HUES64 (cell line): ENCODE measurements around the gene COG6.

Source experiments
- H3K27ac ChIP-seq: 2 replicates; pipeline ENCODE4 v1.7.0; 2013; ENCODE audit warnings: low read depth, low read length, inconsistent platforms
- H3K27me3 ChIP-seq: 2 replicates; pipeline ENCODE4 v1.6.1; 2013; ENCODE audit warnings: mild to moderate bottlenecking, low read length; ENCODE audit not compliant: insufficient read depth
- H3K36me3 ChIP-seq: 2 replicates; pipeline ENCODE4 v1.6.1; 2013; ENCODE audit warnings: mild to moderate bottlenecking, low read length; ENCODE audit not compliant: insufficient read depth
- H3K4me1 ChIP-seq: 2 replicates; pipeline ENCODE4 v1.6.1; 2013; ENCODE audit warnings: mild to moderate bottlenecking, low read length, moderate library complexity; ENCODE audit not compliant: insufficient read depth
- H3K4me3 ChIP-seq: 2 replicates; pipeline ENCODE4 v1.5.1; 2013; ENCODE audit warnings: mild to moderate bottlenecking, low read length, moderate library complexity
- H3K9ac ChIP-seq: 2 replicates; pipeline ENCODE4 v1.6.1; 2013; ENCODE audit warnings: mild to moderate bottlenecking, low read depth, low read length
- H3K9me3 ChIP-seq: 2 replicates; pipeline ENCODE4 v1.6.1; 2013; ENCODE audit warnings: low read depth, low read length; ENCODE audit not compliant: insufficient read depth
- WGBS: fragments of 150-250, 120-280 bp; methylation state at CpG from one replicate; pipeline ENCODE4 v1.1.7; 2013; ENCODE audit warnings: missing lambda C conversion rate; 5-methylcytosine and 5-hydroxymethylcytosine counted together

COG6 gene

DNA sequence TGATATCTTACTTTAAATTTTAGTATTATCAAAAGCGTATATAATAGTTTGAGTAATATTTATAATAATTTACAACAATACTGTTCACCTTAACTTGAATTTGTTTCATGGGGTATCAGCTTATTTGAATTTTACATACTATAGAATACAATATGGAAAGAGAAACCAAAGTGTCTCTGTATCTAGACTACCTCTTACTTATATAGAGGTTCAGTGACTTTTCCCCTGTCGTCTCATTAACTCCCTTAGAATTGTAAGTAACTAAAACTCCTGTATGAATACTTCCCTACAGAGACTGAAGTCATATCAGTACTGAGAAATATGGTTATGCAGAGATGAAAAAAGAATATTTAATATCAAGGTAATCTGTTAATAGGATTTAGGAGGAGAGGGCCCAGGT, 26.8 kb downstream of the COG6 start:
- H3K4me3 ChIP-seq = no peak overlapping the region
- no peak overlapping the region for H3K27ac ChIP-seq
- WGBS = no CpG with 5 or more reads among the region's 2 CpGs
- H3K36me3 ChIP-seq = peaks cover 48% of the 10 kb centered on the region
- H3K4me1 ChIP-seq = no peaks in the 10 kb centered on the region
- no peaks in the 10 kb centered on the region for H3K27me3 ChIP-seq
- peaks cover 6% of the 10 kb centered on the region for H3K9me3 ChIP-seq
- no peak overlapping the region for H3K9ac ChIP-seq

- peaks cover 48% of the 10 kb centered on the region for H3K36me3 ChIP-seq
- no peaks in the 10 kb centered on the region for H3K27me3 ChIP-seq
- peaks cover 6% of the 10 kb centered on the region for H3K9me3 ChIP-seq
- no peaks in the 10 kb centered on the region for H3K4me1 ChIP-seq
- H3K9ac ChIP-seq = no peak overlapping the region
- H3K27ac ChIP-seq = no peak overlapping the region
- no peak overlapping the region for H3K4me3 ChIP-seq
- WGBS = 92% methylated on average over 2 of the region's 2 CpGs
Measured at GRCh38 chr13:39682788-39683187, 27.3 kb downstream of the COG6 start.

GRCh38 chr13:39684531-39685137, 29.2 kb downstream of the COG6 start:
- 96% methylated on average over 2 of the region's 3 CpGs for WGBS
- H3K4me3 ChIP-seq = no peak overlapping the region
- H3K27ac ChIP-seq = no peak overlapping the region
- H3K9ac ChIP-seq = no peak overlapping the region
- H3K27me3 ChIP-seq = no peaks in the 10 kb centered on the region
- H3K9me3 ChIP-seq = peaks cover 6% of the 10 kb centered on the region
- peaks cover 37% of the 10 kb centered on the region for H3K36me3 ChIP-seq
- no peaks in the 10 kb centered on the region for H3K4me1 ChIP-seq

GRCh38 chr13:39685652-39686051, 30.2 kb downstream of the COG6 start:
- H3K9me3 ChIP-seq = no peaks in the 10 kb centered on the region
- 88% methylated on average over 1 of the region's 1 CpG for WGBS
- H3K27ac ChIP-seq = no peak overlapping the region
- no peaks in the 10 kb centered on the region for H3K4me1 ChIP-seq
- peaks cover 35% of the 10 kb centered on the region for H3K36me3 ChIP-seq
- H3K4me3 ChIP-seq = no peak overlapping the region
- no peak overlapping the region for H3K9ac ChIP-seq
- H3K27me3 ChIP-seq = no peaks in the 10 kb centered on the region

DNA sequence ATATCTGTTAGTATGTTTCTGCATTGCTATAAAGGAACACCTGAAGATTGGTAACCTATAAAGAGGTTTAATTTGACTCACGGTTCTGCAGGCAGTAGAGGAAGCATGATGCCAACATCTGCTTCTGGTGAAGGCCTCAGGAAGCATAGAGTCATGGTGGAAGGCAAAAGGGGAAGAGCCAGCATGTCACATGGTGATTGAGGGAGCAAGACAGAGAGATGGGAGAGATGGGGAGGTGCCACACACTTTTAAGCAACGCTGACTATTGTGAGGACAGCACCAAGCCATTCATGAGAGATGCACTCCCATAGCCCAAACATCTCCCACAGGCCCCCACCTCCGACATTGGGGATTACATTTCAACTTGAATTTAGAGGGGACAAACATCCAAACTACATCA, 32.8 kb downstream of the COG6 start:
- 92% methylated on average over 3 of the region's 3 CpGs for WGBS

GRCh38 chr13:39688699-39689405, 33.4 kb downstream of the COG6 start:
- Histone ChIP-seq H3K27ac (no peak overlapping the region), H3K4me1 (no peaks in the 10 kb centered on the region), H3K9me3 (no peaks in the 10 kb centered on the region), H3K36me3 (peaks cover 17% of the 10 kb centered on the region), H3K9ac (no peak overlapping the region), H3K27me3 (no peaks in the 10 kb centered on the region), H3K4me3 (no peak overlapping the region)
- WGBS = no CpG with 5 or more reads among the region's 1 CpG

More for the DNA sequence above, 32.8 kb downstream of the COG6 start:
- no peaks in the 10 kb centered on the region for H3K27me3 ChIP-seq
- no peaks in the 10 kb centered on the region for H3K9me3 ChIP-seq
- H3K36me3 ChIP-seq = peaks cover 17% of the 10 kb centered on the region
- H3K4me1 ChIP-seq = no peaks in the 10 kb centered on the region
- H3K9ac ChIP-seq = no peak overlapping the region
- H3K4me3 ChIP-seq = no peak overlapping the region
- H3K27ac ChIP-seq = no peak overlapping the region

- no peak overlapping the region for H3K9ac ChIP-seq
- H3K9me3 ChIP-seq = no peaks in the 10 kb centered on the region
- H3K27ac ChIP-seq = no peak overlapping the region
- no peaks in the 10 kb centered on the region for H3K27me3 ChIP-seq
- H3K4me3 ChIP-seq = no peak overlapping the region
- WGBS = 91% methylated on average over 1 of the region's 4 CpGs
- H3K36me3 ChIP-seq = peaks cover 22% of the 10 kb centered on the region
- H3K4me1 ChIP-seq = no peaks in the 10 kb centered on the region
Measured at GRCh38 chr13:39692660-39693438, 37.4 kb downstream of the COG6 start.

- no peaks in the 10 kb centered on the region for H3K9me3 ChIP-seq
- H3K4me1 ChIP-seq = no peaks in the 10 kb centered on the region
- H3K27ac ChIP-seq = no peak overlapping the region
- no peak overlapping the region for H3K4me3 ChIP-seq
- no peaks in the 10 kb centered on the region for H3K27me3 ChIP-seq
- H3K36me3 ChIP-seq = peaks cover 13% of the 10 kb centered on the region
- H3K9ac ChIP-seq = no peak overlapping the region
Measured at GRCh38 chr13:39699274-39699673, 43.8 kb downstream of the COG6 start.

GRCh38 chr13:39712626-39713025, 57.2 kb downstream of the COG6 start:
- H3K27ac ChIP-seq = no peak overlapping the region
- H3K27me3 ChIP-seq = no peaks in the 10 kb centered on the region
- WGBS = over 99% methylated on average over 3 of the region's 3 CpGs
- H3K4me1 ChIP-seq = no peaks in the 10 kb centered on the region
- no peak overlapping the region for H3K9ac ChIP-seq
- peaks cover 19% of the 10 kb centered on the region; the same call in 1 of the 2 replicates for H3K9me3 ChIP-seq
- H3K36me3 ChIP-seq = no peaks in the 10 kb centered on the region
- no peak overlapping the region for H3K4me3 ChIP-seq

DNA sequence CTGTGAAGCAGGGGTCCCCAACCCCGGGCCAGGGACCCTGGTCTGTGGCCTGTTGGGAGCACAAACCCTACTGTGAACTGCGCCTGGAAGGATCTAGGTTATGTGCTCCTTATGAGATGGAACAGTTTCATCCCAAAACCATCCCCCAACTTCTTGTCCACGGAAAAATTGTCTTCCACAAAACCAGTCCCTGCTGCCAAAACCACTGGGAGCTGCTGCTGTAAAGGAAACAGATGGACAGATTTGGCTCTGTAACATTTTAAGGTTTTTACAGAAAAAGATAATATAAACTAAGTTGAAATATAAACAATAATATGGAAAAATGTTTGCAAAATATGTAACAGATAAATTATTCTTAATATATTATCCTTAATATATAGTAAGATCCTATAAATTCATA, 73.7 kb downstream of the COG6 start:
- no peaks in the 10 kb centered on the region for H3K9me3 ChIP-seq
- no peaks in the 10 kb centered on the region for H3K27me3 ChIP-seq
- 98% methylated on average over 3 of the region's 3 CpGs for WGBS
- no peaks in the 10 kb centered on the region for H3K4me1 ChIP-seq
- no peak overlapping the region for H3K4me3 ChIP-seq
- no peak overlapping the region for H3K27ac ChIP-seq
- H3K36me3 ChIP-seq = peaks cover 35% of the 10 kb centered on the region
- H3K9ac ChIP-seq = no peak overlapping the region

GRCh38 chr13:39734952-39735351, 79.5 kb downstream of the COG6 start:
- no peaks in the 10 kb centered on the region for H3K4me1 ChIP-seq
- no peak overlapping the region for H3K27ac ChIP-seq
- H3K36me3 ChIP-seq = peaks cover 11% of the 10 kb centered on the region
- no peak overlapping the region for H3K9ac ChIP-seq
- no peaks in the 10 kb centered on the region for H3K27me3 ChIP-seq
- no peak overlapping the region for H3K4me3 ChIP-seq
- H3K9me3 ChIP-seq = no peaks in the 10 kb centered on the region
